HG02973 (cell line): ENCODE results near the gene FOCAD.
A peak's percentile ranks its signal among the peaks of the same experiment; 100 is the strongest.

ENCODE experiments used
- ATAC-seq: cut with Tn5 transposase; IDR thresholded peaks from one replicate; pipeline ENCODE4 v1.9.1; 2021; ENCODE audit warnings: moderate library complexity; ENCODE audit not compliant: unreplicated experiment

FOCAD gene

GRCh38 chr9:20681467-20681866 lies 2.6 kb upstream of the FOCAD start:
- ATAC-seq, result no peak

- peak; percentile 5 for ATAC-seq
Measured at GRCh38 chr9:20683351-20684034, 566 bp upstream of the FOCAD start.

- no peak for ATAC-seq
Measured at GRCh38 chr9:20684875-20685696, 1.0 kb downstream of the FOCAD start.

- ATAC-seq, result no peak
Measured at GRCh38 chr9:20685769-20686168, 1.7 kb downstream of the FOCAD start.

- no peak for ATAC-seq
Measured at GRCh38 chr9:20689833-20690232, 5.8 kb downstream of the FOCAD start.

GRCh38 chr9:20692554-20692953 lies 8.5 kb downstream of the FOCAD start:
- no peak for ATAC-seq

GRCh38 chr9:20693068-20693467 lies 9.0 kb downstream of the FOCAD start:
- ATAC-seq, result no peak

GRCh38 chr9:20694248-20694647 lies 10.2 kb downstream of the FOCAD start:
- no peak for ATAC-seq

- no peak for ATAC-seq
Measured at GRCh38 chr9:20697021-20697719, 13.1 kb downstream of the FOCAD start.

GRCh38 chr9:20698782-20699181 lies 14.7 kb downstream of the FOCAD start:
- no peak for ATAC-seq

GRCh38 chr9:20701060-20701459 lies 17.0 kb downstream of the FOCAD start:
- no peak for ATAC-seq

GRCh38 chr9:20702570-20702969 lies 18.5 kb downstream of the FOCAD start:
- no peak for ATAC-seq

GRCh38 chr9:20703146-20703545 lies 19.1 kb downstream of the FOCAD start:
- ATAC-seq, result no peak

- no peak for ATAC-seq
Measured at GRCh38 chr9:20707708-20708107, 23.6 kb downstream of the FOCAD start.

- ATAC-seq, result no peak
Measured at GRCh38 chr9:20713172-20713571, 29.1 kb downstream of the FOCAD start.

- ATAC-seq, result no peak
Measured at GRCh38 chr9:20714442-20715415, 30.7 kb downstream of the FOCAD start.

- no peak for ATAC-seq
Measured at GRCh38 chr9:20722221-20722620, 38.2 kb downstream of the FOCAD start.

GRCh38 chr9:20725675-20726074 lies 41.6 kb downstream of the FOCAD start:
- no peak for ATAC-seq

- no peak for ATAC-seq
Measured at GRCh38 chr9:20726144-20726543, 42.1 kb downstream of the FOCAD start.

GRCh38 chr9:20728493-20729220 lies 44.6 kb downstream of the FOCAD start:
- no peak for ATAC-seq
